HEK293 (cell line): ENCODE data around the gene ITGB5.

ENCODE experiments used
- CTCF ChIA-PET: fragments of 350-600 bp; formaldehyde crosslinking; extraction: SDS; loops from one replicate; lab custom pipeline; 2021; ENCODE audit warnings: antibody characterized with exemption; lab: Yijun Ruan, JAX
- POLR2A ChIA-PET: fragments of 300-600 bp; formaldehyde crosslinking; extraction: SDS; loops from one replicate; lab custom pipeline; 2020; ENCODE audit warnings: antibody characterized with exemption, inconsistent platforms; lab: Yijun Ruan, JAX
- H3K27ac ChIP-seq: fragments of 200-500 bp; sonication (Bioruptor generic); 2 replicates; pipeline ENCODE4 v1.5.1; 2014; ENCODE audit warnings: low read depth, low read length, control low read depth, inconsistent platforms; ENCODE audit errors: extremely low read depth
- H3K36me3 ChIP-seq, 2 experiments: fragments of 200-500 bp in 1 of 2; sonication (Bioruptor generic) in 1 of 2; 1 replicate in 1 of 2; 2 replicates in 1 of 2; pipeline ENCODE4 v1.5.1; 2014 to 2017; ENCODE audit warnings: inconsistent platforms in 2 of 2, low read length in 2 of 2; ENCODE audit not compliant: control insufficient read depth in 2 of 2, insufficient read depth in 1 of 2
- H3K4me1 ChIP-seq: fragments of 200-500 bp; sonication (Bioruptor generic); 2 replicates; pipeline ENCODE4 v1.5.1; 2014; ENCODE audit warnings: mild to moderate bottlenecking, low read length, inconsistent platforms; ENCODE audit not compliant: control insufficient read depth, insufficient read depth
- H3K4me3 ChIP-seq: 2 replicates; pipeline ENCODE4 v1.5.1; 2011; ENCODE audit warnings: low read depth, mild to moderate bottlenecking, control low read depth, low read length, moderate library complexity
- H3K9me3 ChIP-seq: fragments of 200-500 bp; sonication (Bioruptor generic); 2 replicates; pipeline ENCODE4 v1.5.1; 2014; ENCODE audit warnings: low read depth, low read length, inconsistent platforms; ENCODE audit not compliant: control insufficient read depth, insufficient read depth
- AEBP2 ChIP-seq: fragments of 450-650 bp; formaldehyde crosslinking; IDR thresholded peaks from 2 replicates; pipeline ENCODE4 v1.5.1; 2016; ENCODE audit warnings: missing biosample characterization, missing genetic modification characterization, borderline replicate concordance
- CTCF ChIP-seq: fragments of 450-650 bp; formaldehyde crosslinking; IDR thresholded peaks from 2 replicates; pipeline ENCODE4 v1.5.1; 2016; ENCODE audit warnings: missing biosample characterization, missing genetic modification characterization
- KLF16 ChIP-seq: fragments of 450-650 bp; formaldehyde crosslinking; IDR thresholded peaks from 2 replicates; pipeline ENCODE4 v1.5.1; 2017; ENCODE audit warnings: missing biosample characterization, missing genetic modification characterization
- SP2 ChIP-seq: fragments of 450-650 bp; formaldehyde crosslinking; IDR thresholded peaks from 2 replicates; pipeline ENCODE4 v1.5.1; 2016; ENCODE audit warnings: missing biosample characterization, missing genetic modification characterization
- WT1 ChIP-seq: fragments of 450-650 bp; formaldehyde crosslinking; IDR thresholded peaks from 2 replicates; pipeline ENCODE4 v1.5.1; 2016; ENCODE audit warnings: missing biosample characterization, missing genetic modification characterization
- ZBTB26 ChIP-seq: fragments of 450-650 bp; formaldehyde crosslinking; optimal IDR thresholded peaks from 2 replicates; pipeline ENCODE3; 2016; ENCODE audit warnings: missing biosample characterization, mild to moderate bottlenecking, missing genetic modification characterization
- ZFP41 ChIP-seq: fragments of 450-650 bp; formaldehyde crosslinking; IDR thresholded peaks from 2 replicates; pipeline ENCODE4 v1.5.1; 2016; ENCODE audit warnings: missing biosample characterization, missing genetic modification characterization, borderline replicate concordance
- ZNF157 ChIP-seq: fragments of 450-650 bp; formaldehyde crosslinking; IDR thresholded peaks from 2 replicates; pipeline ENCODE4 v1.5.1; 2016; ENCODE audit warnings: missing biosample characterization, missing genetic modification characterization
- ZNF18 ChIP-seq: fragments of 450-650 bp; formaldehyde crosslinking; IDR thresholded peaks from 2 replicates; pipeline ENCODE4 v1.5.1; 2016; ENCODE audit warnings: missing biosample characterization, missing genetic modification characterization
- ZNF2 ChIP-seq: fragments of 450-650 bp; formaldehyde crosslinking; IDR thresholded peaks from 2 replicates; pipeline ENCODE4 v1.5.1; 2016; ENCODE audit warnings: missing biosample characterization, missing genetic modification characterization
- ZNF202 ChIP-seq: fragments of 450-650 bp; formaldehyde crosslinking; IDR thresholded peaks from 2 replicates; pipeline ENCODE4 v1.5.1; 2016; ENCODE audit warnings: missing biosample characterization, missing genetic modification characterization, borderline replicate concordance
- ZNF280D ChIP-seq: fragments of 450-650 bp; formaldehyde crosslinking; IDR thresholded peaks from 2 replicates; pipeline ENCODE4 v1.5.1; 2016; ENCODE audit warnings: missing biosample characterization, missing genetic modification characterization
- ZNF433 ChIP-seq: fragments of 450-650 bp; formaldehyde crosslinking; IDR thresholded peaks from 2 replicates; pipeline ENCODE4 v1.5.1; 2016; ENCODE audit warnings: missing biosample characterization, missing genetic modification characterization, low read depth
- ZNF843 ChIP-seq: fragments of 450-650 bp; formaldehyde crosslinking; IDR thresholded peaks from 2 replicates; pipeline ENCODE4 v1.5.1; 2016; ENCODE audit warnings: missing biosample characterization, missing genetic modification characterization
- TF ChIP-seq, protein P1 (sequence below): fragments of 450-650 bp; formaldehyde crosslinking; IDR thresholded peaks from 2 replicates; pipeline ENCODE4 v1.5.1; 2016; ENCODE audit warnings: missing biosample characterization, missing genetic modification characterization
- TF ChIP-seq, protein P2 (sequence below): fragments of 450-650 bp; formaldehyde crosslinking; IDR thresholded peaks from 2 replicates; pipeline ENCODE4 v1.5.1; 2016; ENCODE audit warnings: missing biosample characterization, missing genetic modification characterization

ITGB5 gene

GRCh38 chr3:124850212-124850611 is 37.0 kb downstream of the ITGB5 start:
- H3K27ac ChIP-seq = no peak overlapping the region
- ChIA-PET POLR2A (no interaction called here), CTCF (no interaction called here)

More at GRCh38 chr3:124850212-124850611, 37.0 kb downstream of the ITGB5 start:
- H3K4me3 ChIP-seq = no peak overlapping the region
- H3K36me3 ChIP-seq = peaks cover 0 to 15% of the 10 kb centered on the region in 2 experiments; a peak in 1 of 3 replicates
- TF ChIP-seq ZNF433 (tag by site-specific recombination) (no peak), ZNF18 (tag by site-specific recombination) (no peak), ZBTB26 (tag by site-specific recombination) (no peak), AEBP2 (tag by site-specific recombination) (no peak), WT1 (tag by site-specific recombination) (no peak), ZFP41 (no peak), ZNF202 (tag by site-specific recombination) (no peak), CTCF (tag by site-specific recombination) (no peak), KLF16 (tag by site-specific recombination) (no peak), ZNF157 (tag by site-specific recombination) (no peak), ZNF843 (tag by site-specific recombination) (no peak), ZNF280D (tag by site-specific recombination) (no peak), SP2 (tag by site-specific recombination) (no peak), ZNF2 (tag by site-specific recombination) (no peak)
- TF ChIP-seq, protein P1, sequence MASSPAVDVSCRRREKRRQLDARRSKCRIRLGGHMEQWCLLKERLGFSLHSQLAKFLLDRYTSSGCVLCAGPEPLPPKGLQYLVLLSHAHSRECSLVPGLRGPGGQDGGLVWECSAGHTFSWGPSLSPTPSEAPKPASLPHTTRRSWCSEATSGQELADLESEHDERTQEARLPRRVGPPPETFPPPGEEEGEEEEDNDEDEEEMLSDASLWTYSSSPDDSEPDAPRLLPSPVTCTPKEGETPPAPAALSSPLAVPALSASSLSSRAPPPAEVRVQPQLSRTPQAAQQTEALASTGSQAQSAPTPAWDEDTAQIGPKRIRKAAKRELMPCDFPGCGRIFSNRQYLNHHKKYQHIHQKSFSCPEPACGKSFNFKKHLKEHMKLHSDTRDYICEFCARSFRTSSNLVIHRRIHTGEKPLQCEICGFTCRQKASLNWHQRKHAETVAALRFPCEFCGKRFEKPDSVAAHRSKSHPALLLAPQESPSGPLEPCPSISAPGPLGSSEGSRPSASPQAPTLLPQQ = no peak
- TF ChIP-seq, protein P2, sequence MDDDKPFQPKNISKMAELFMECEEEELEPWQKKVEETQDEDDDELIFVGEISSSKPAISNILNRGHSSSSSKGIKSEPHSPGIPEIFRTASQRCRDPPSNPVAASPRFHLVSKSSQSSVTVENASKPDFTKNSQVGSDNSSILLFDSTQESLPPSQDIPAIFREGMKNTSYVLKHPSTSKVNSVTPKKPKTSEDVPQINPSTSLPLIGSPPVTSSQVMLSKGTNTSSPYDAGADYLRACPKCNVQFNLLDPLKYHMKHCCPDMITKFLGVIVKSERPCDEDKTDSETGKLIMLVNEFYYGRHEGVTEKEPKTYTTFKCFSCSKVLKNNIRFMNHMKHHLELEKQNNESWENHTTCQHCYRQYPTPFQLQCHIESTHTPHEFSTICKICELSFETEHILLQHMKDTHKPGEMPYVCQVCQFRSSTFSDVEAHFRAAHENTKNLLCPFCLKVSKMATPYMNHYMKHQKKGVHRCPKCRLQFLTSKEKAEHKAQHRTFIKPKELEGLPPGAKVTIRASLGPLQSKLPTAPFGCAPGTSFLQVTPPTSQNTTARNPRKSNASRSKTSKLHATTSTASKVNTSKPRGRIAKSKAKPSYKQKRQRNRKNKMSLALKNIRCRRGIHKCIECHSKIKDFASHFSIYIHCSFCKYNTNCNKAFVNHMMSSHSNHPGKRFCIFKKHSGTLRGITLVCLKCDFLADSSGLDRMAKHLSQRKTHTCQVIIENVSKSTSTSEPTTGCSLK (tag by site-specific recombination) = no peak
- H3K9me3 ChIP-seq = no peaks in the 10 kb centered on the region
- H3K4me1 ChIP-seq = no peaks in the 10 kb centered on the region
